ENCODE measurements around the gene USP40. TPM values are rescaled to one million over a fixed set of nuclear protein-coding genes. Genes with fewer than 3 reads are reported as not detected.

Gene USP40
- total and polyA plus RNA-seq, 5 donors from 2014 or later: 2.7 to 17.2 (median 5.4) TPM

DNA sequence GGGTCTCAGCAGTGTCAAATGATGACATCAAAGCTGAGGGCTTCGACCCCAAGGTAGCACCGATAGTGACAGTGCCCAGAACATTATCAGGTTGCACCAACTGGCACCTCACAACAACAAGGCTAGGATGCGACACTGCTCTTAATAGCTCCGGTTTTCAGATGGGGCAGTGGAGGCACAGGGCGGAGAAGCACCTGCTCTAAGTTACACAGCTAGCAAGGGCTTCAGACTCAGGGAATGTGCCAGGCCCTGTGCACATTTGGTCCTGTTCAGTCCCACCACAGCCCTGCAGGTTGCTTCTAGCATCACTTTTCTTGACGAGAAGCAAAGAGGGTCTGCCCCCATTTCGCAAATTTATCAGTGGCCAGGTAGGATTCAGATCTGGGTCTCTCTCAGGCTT is 138.1 kb downstream of the USP40 start:
- no peak overlapping the region for H3K27ac ChIP-seq (ENCODE audit: insufficient read depth, low read length, poor library complexity, severe bottlenecking)
- no peaks in the 10 kb centered on the region for H3K9me3 ChIP-seq (ENCODE audit: control insufficient read depth in 2 of 2, low read length in 2 of 2)

DNA sequence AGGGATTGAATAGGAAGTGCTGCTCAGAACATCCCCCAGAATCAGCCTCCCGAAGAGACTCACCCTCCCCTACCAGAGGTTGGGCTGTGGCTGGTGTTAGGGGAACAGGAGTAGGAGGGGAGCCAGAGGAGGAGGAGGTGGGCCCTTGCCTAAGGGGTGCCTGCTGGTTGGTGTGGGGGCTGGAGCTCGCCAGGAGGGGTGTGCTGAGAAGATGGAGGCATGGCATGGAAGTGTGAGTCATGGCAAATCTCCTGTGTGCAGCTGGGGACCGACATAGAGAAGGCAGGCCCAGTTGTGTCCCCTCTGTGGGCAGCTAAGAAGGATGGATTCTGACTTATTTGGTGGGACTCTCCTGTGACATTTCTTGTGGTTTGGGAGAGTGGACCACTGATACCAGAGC is 138.6 kb downstream of the USP40 start:
- Histone ChIP-seq H3K36me3 (ENCODE audit: control insufficient read depth, insufficient read depth, low read length) (peaks cover 3% of the 10 kb centered on the region), H3K27ac (ENCODE audit: insufficient read depth, low read length, poor library complexity, severe bottlenecking) (no peak overlapping the region), H3K9me3 (ENCODE audit: control insufficient read depth in 2 of 2, low read length in 2 of 2) (no peaks in the 10 kb centered on the region), H3K27me3 (ENCODE audit: control insufficient read depth, insufficient read depth, low read length) (no peaks in the 10 kb centered on the region), H3K4me3 (ENCODE audit: low read depth, low read length) (no peak overlapping the region), H3K4me1 (ENCODE audit: control insufficient read depth, insufficient read depth, low read length, poor library complexity, severe bottlenecking) (peaks cover 15% of the 10 kb centered on the region)
- Mint-ChIP-seq H3K36me3 (peaks cover 53% of the 10 kb centered on the region), H3K27me3 (no peaks in the 10 kb centered on the region), H3K27ac (peak overlapping the region in 1 of 3 donors; percentile 75), H3K9me3 (peaks cover 0 to 3% (median 0%) of the 10 kb centered on the region in 7 donors), H3K4me3 (peak overlapping the region in 1 of 4 donors; percentile 63), H3K4me1 (peaks cover 20 to 82% (median 45%) of the 10 kb centered on the region in 4 donors)
- no peak for DNase-seq
- ATAC-seq (ENCODE audit: low read depth in 2 of 2): no peak

More for the DNA sequence above, 138.1 kb downstream of the USP40 start:
- Mint-ChIP-seq H3K36me3 (peaks cover 54% of the 10 kb centered on the region), H3K27me3 (no peaks in the 10 kb centered on the region), H3K4me3 (peak overlapping the region in 1 of 4 donors; percentile 33), H3K4me1 (peaks cover 20 to 82% (median 44%) of the 10 kb centered on the region in 4 donors), H3K9me3 (peaks cover 0 to 3% (median 0%) of the 10 kb centered on the region in 7 donors), H3K27ac (peak overlapping the region in 2 of 3 donors; percentile 46 to 75)
- H3K27me3 ChIP-seq (ENCODE audit: control insufficient read depth, insufficient read depth, low read length): no peaks in the 10 kb centered on the region
- no peak overlapping the region for H3K4me3 ChIP-seq (ENCODE audit: low read depth, low read length)
- H3K4me1 ChIP-seq (ENCODE audit: control insufficient read depth, insufficient read depth, low read length, poor library complexity, severe bottlenecking): peaks cover 11% of the 10 kb centered on the region
- DNase-seq (no peak), ATAC-seq (ENCODE audit: low read depth in 2 of 2) (no peak)
- peaks cover 3% of the 10 kb centered on the region for H3K36me3 ChIP-seq (ENCODE audit: control insufficient read depth, insufficient read depth, low read length)

DNA sequence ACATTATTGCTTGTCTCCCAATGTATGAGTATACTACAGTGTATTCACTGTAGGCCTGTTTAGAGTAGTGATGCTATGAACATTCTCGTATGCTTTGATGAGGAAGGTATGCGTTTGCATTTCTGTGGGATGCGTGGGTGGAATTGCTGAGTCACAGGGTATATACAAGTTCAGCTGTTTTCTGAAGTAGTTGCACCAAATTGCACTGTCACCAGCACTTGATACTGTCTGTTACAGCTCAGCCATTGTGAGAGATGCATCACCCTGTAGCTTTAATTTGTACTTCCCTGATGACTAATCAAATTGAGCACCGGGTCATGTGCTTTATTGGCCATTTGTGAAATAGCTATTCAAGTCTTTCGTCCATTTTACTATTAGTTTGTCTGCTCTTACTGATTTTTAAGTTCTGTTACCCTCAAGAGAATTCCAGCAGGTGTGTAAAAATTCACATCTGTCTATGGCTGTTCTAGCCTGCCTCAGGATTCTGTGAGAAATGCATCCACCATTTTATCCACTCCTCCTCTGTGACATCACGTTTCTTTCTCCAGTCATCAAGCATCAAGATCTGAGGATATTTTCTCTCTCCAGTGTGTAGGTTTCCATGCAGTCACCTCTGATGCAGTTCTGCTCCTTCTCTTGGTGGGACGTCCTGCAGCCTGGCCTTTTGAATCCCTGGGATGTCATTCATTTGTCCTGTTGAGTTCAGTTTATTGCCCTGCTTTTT is 139.8 kb downstream of the USP40 start:
- H3K27me3 Mint-ChIP-seq: no peaks in the 10 kb centered on the region
- peaks cover 54% of the 10 kb centered on the region for H3K36me3 Mint-ChIP-seq
- no peaks in the 10 kb centered on the region for H3K9me3 ChIP-seq (ENCODE audit: control insufficient read depth in 2 of 2, low read length in 2 of 2)
- peaks cover 27% of the 10 kb centered on the region for H3K4me1 ChIP-seq (ENCODE audit: control insufficient read depth, insufficient read depth, low read length, poor library complexity, severe bottlenecking)
- H3K27ac Mint-ChIP-seq: peak overlapping the region; percentile 35 to 49 (median 39)
- ATAC-seq (ENCODE audit: low read depth in 2 of 2): no peak
- H3K4me1 Mint-ChIP-seq: peaks cover 26 to 89% (median 54%) of the 10 kb centered on the region in 4 donors
- no peaks in the 10 kb centered on the region for H3K27me3 ChIP-seq (ENCODE audit: control insufficient read depth, insufficient read depth, low read length)
- peak in 1 of 3 donors; percentile 30 for DNase-seq
- no peak overlapping the region for H3K27ac ChIP-seq (ENCODE audit: insufficient read depth, low read length, poor library complexity, severe bottlenecking)
- H3K36me3 ChIP-seq (ENCODE audit: control insufficient read depth, insufficient read depth, low read length): peaks cover 3% of the 10 kb centered on the region
- H3K4me3 ChIP-seq (ENCODE audit: low read depth, low read length): no peak overlapping the region
- peaks cover 0 to 3% (median 0%) of the 10 kb centered on the region in 7 donors for H3K9me3 Mint-ChIP-seq
- H3K4me3 Mint-ChIP-seq: peak overlapping the region in 2 of 4 donors; percentile 10 to 71

Other genes with a start within 250 kb of the USP40 start
- 161 TPM for gene DGKD, start 212.3 kb downstream of the USP40 start, total RNA-seq
- gene DGKD, start 212.3 kb downstream of the USP40 start, polyA plus RNA-seq: 10 to 100 TPM; 11.3 to 12.7 (median 11.4) TPM
- gene UGT1A8, start 50.9 kb upstream of the USP40 start, total RNA-seq: not detected
- not detected for gene UGT1A8, start 50.9 kb upstream of the USP40 start, polyA plus RNA-seq
- gene UGT1A10, start 69.7 kb upstream of the USP40 start, total RNA-seq: not detected
- gene UGT1A10, start 69.7 kb upstream of the USP40 start, polyA plus RNA-seq: not detected
- not detected for gene UGT1A9, start 105.1 kb upstream of the USP40 start, total RNA-seq
- gene UGT1A9, start 105.1 kb upstream of the USP40 start, polyA plus RNA-seq: not detected
- gene UGT1A7, start 115.1 kb upstream of the USP40 start, total RNA-seq: not detected
- not detected for gene UGT1A7, start 115.1 kb upstream of the USP40 start, polyA plus RNA-seq
- not detected for gene UGT1A6, start 126.1 kb upstream of the USP40 start, total RNA-seq
- gene UGT1A6, start 126.1 kb upstream of the USP40 start, polyA plus RNA-seq: not detected
- not detected for gene UGT1A5, start 146.1 kb upstream of the USP40 start, total RNA-seq
- not detected for gene UGT1A5, start 146.1 kb upstream of the USP40 start, polyA plus RNA-seq
- not detected for gene UGT1A4, start 152.0 kb upstream of the USP40 start, total RNA-seq
- not detected for gene UGT1A4, start 152.0 kb upstream of the USP40 start, polyA plus RNA-seq
- not detected for gene UGT1A3, start 162.3 kb upstream of the USP40 start, total RNA-seq
- gene UGT1A3, start 162.3 kb upstream of the USP40 start, polyA plus RNA-seq: not detected
- not detected for gene UGT1A1, start 193.5 kb upstream of the USP40 start, total RNA-seq
- not detected for gene UGT1A1, start 193.5 kb upstream of the USP40 start, polyA plus RNA-seq
- gene MROH2A, start 211.5 kb upstream of the USP40 start, total RNA-seq: not detected
- gene MROH2A, start 211.5 kb upstream of the USP40 start, polyA plus RNA-seq: not detected

Data from CD4-positive, CD25-positive, alpha-beta regulatory T cell (primary cell).